AG04449 (cell line): ENCODE data around the gene FASLG.

Experiments used
- CTCF ChIA-PET: fragments of 350-600 bp; formaldehyde crosslinking; extraction: SDS; loops from one replicate; lab custom pipeline; 2021; ENCODE audit warnings: antibody characterized with exemption; lab: Yijun Ruan, JAX
- POLR2A ChIA-PET: fragments of 400-600, 350-600 bp; formaldehyde crosslinking; extraction: SDS; loops from one replicate; lab custom pipeline; 2020; ENCODE audit warnings: antibody characterized with exemption, inconsistent platforms; lab: Yijun Ruan, JAX
- DNase-seq: peaks from one replicate; pipeline ENCODE4 v3.0.0-alpha.2; 2010; ENCODE audit warnings: low read depth, low spot score
- H3K4me3 ChIP-seq: 2 replicates; pipeline ENCODE4 v1.5.1; 2011; ENCODE audit warnings: low read depth, mild to moderate bottlenecking, control low read depth, low read length
- CTCF ChIP-seq: IDR thresholded peaks from one replicate; pipeline ENCODE4 v1.5.1; 2011; ENCODE audit warnings: mild to moderate bottlenecking, moderate library complexity, low read length, control low read depth, inconsistent platforms; ENCODE audit not compliant: insufficient read depth; ENCODE audit errors: missing control alignments

FASLG gene

GRCh38 chr1:172647987-172648386, 10.9 kb upstream of the FASLG start:
- no peak overlapping the region for H3K4me3 ChIP-seq
- no peak for DNase-seq
- ChIA-PET CTCF (no interaction called here), POLR2A (no interaction called here)
- no peak for TF ChIP-seq CTCF

- TF ChIP-seq CTCF, result no peak
- no peak overlapping the region for H3K4me3 ChIP-seq
- DNase-seq, result no peak
- ChIA-PET CTCF (interaction anchor here (1.1 to 1.9 kb wide), 2 partner anchors 10 to 41 kb away, joined by 3 to 5 read pairs; no protein-coding TSS in a partner anchor), POLR2A (no interaction called here)
Measured at GRCh38 chr1:172650474-172651193, 8.3 kb upstream of the FASLG start.

- ChIA-PET CTCF (interaction anchor here (1.2 kb wide), 1 partner anchor 10 kb away, joined by 3 read pairs; no protein-coding TSS in a partner anchor), POLR2A (no interaction called here)
- no peak for TF ChIP-seq CTCF
- no peak overlapping the region for H3K4me3 ChIP-seq
- no peak for DNase-seq
Measured at GRCh38 chr1:172653015-172653709, 5.7 kb upstream of the FASLG start.

- ChIA-PET CTCF (no interaction called here), POLR2A (no interaction called here)
- TF ChIP-seq CTCF, result no peak
- H3K4me3 ChIP-seq, result no peak overlapping the region
- no peak for DNase-seq
Measured at GRCh38 chr1:172654535-172654934, 4.4 kb upstream of the FASLG start.

GRCh38 chr1:172656576-172656975, 2.3 kb upstream of the FASLG start:
- no peak for TF ChIP-seq CTCF
- ChIA-PET POLR2A (no interaction called here), CTCF (no interaction called here)
- no peak for DNase-seq
- H3K4me3 ChIP-seq, result no peak overlapping the region

- ChIA-PET CTCF (no interaction called here), POLR2A (no interaction called here)
- H3K4me3 ChIP-seq, result no peak overlapping the region
- no peak for DNase-seq
- no peak for TF ChIP-seq CTCF
Measured at GRCh38 chr1:172657586-172657985, 1.3 kb upstream of the FASLG start.
